ENCODE data around the gene PTPN3.

GRCh38 chr9:109369285-109369684 is 128.8 kb downstream of the PTPN3 start:
- TF ChIP-seq POLR2AphosphoS5 (IDR thresholded peaks at IDR 0.05; ENCODE audit: low read depth, low read length) (no peak), REST (IDR thresholded peaks at IDR 0.05; ENCODE audit: insufficient read depth in 1 of 2, low read depth in 2 of 2, low read length in 2 of 2) (no peak)
